Measurements from ENCODE around the gene IPMK.
"Not testable (repeated sequence)": the region's sequence is repeated elsewhere in the genome, so short reads cannot be mapped to it uniquely, and the experiment has no call there.

The IPMK gene

DNA sequence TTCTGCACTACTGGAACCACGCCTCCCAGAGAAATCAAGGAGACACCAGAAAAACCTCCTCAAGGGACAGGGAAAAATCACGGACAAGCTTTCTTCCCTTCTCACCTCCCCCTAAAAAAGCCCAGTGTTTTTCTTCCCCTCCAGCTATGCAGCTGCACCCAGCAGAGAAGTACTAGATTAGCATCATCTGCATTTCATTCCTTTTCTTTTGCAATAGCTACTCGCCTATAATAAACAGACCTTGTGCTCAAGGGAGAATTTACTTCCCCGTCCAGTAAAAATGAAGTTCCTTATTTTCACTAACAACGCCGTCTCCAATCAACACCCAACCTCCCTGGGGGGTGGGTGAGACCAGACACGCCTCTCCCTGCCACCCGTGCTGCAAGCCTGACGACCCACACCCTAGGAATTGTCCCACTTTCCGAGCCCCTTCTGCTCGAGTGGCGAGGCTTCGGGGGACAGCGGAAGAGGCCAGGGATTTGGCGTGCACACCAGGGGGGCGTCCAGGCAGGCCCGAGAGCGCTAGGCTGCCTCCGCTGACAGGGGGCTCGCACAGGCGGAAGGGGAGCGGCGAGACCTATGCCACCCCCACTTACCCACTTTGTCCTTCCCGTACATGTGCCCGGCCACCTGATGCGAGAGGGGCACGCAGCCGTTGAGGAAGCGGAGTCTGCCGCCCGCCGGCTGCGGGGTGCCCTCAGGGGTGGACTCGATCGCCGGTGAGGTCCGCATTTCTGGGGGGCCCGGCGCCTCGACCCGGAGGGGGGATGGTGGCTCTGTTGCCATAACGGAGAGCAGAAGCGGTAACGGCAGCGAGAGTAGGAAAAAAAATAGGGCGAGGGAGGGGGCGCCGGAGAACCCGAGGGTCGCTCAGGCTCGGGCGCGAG, 625 bp downstream of the IPMK start:
- DNase-seq (ENCODE audit: low read depth), result peak; percentile 26

DNA sequence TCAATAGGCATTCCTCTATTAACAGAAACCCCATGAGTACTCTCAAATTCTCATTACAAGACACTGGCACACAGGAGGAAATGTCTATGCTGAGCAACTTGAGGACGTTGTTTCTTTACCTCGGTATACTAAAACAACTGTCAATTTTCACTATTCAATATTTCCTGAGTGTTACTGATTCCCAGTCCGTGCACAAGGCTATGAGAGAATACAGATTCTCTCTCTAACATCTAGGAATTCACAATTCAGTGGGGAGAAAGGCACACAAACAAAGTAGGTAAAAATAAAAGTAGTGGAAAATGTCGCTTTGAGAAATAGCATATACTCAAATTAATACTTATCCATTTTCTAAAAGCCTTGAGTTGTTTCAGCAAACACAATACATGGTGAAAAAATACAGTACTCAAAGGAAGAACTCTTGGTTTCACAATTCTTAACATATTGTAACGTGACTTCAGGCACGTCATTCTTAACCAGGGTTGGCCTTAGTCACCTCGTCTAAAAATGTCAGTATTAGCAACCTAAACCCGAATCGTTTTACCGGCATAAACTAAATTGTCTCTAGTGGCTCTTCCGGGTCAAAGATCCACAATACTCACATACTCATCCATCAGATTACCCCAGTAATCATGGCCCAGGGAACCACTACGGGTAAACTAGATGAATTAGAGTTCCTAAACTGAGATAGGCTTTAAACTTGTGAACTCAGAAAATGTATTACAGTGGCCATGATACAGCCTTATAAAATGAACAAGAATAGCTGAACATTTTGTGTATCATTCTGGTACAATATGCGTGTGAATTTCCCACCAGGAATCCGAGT, 1.5 kb downstream of the IPMK start:
- no peak for DNase-seq (ENCODE audit: low read depth)

DNA sequence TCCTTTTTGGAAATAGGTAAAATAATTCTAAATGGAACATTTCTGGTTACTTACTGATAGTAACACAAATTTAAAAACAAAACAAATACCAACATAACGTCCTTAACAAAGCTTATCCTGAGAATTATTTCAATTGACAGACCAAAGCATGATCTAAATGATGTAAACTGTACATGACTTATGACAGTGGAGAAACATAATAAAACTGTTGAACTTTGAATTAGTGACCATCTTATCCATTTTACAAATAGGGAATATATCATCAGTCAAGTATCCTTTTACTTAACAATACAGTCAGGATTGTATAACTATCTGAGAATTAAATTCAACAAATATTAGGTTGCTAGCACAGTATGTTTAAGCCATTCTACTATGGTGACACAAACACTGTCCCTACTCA, 2.4 kb downstream of the IPMK start:
- no peak for DNase-seq (ENCODE audit: low read depth)

DNA sequence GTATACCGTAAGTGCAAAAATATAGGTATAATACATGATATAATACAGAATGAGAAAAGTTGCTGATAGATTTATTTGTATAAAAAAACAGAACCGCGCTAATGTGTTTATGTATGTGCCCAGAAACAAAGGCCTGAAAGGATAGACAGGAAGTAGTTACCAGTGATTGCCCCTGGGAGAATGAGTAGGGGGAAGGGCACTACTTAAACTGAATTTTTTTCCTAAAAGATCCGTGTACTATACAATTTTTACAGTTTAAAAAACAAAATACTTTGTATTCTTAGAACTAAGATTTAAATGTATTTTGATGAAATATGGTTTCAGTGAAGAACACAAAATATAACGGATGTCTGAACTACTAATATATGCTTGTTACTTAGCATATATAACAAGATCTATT, 2.9 kb downstream of the IPMK start:
- no peak for DNase-seq (ENCODE audit: low read depth)

DNA sequence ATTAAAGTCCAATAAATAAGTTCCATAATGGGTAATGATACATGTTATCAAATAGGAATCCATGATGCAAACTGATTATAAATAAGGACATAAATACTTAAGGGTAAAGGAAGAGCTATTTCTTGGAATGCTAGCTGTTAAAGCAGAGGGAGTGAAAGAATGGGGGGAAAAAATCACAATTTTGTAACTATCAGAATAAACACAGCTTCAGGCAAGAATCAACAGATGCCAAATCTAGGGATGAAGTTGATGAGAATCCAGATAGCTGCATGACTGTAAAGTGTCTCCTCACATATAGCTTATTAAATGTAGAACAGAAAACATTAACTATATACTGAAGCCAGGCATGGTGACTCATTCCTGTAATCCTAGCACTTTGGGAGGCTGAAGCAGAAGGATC, 4.9 kb downstream of the IPMK start:
- DNase-seq (ENCODE audit: low read depth), result no peak

DNA sequence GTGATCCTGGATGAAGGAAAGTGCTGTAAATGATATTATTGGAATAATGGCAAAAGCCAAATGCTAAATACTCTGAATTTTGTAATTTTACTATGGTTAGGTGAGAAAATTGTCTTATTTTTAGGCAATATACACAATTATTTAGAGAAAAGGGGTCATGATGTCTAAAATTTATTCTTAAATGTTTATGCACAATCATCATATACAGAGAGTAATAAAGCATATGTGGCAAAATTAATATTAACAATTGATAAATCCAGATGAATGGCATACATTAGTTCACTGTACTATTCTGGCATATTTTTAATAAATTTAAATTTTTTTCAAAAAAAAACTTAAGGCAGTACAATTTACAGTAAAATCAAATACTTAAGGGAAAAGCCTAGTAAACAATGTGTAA, 7.4 kb downstream of the IPMK start:
- no peak for DNase-seq (ENCODE audit: low read depth)

DNA sequence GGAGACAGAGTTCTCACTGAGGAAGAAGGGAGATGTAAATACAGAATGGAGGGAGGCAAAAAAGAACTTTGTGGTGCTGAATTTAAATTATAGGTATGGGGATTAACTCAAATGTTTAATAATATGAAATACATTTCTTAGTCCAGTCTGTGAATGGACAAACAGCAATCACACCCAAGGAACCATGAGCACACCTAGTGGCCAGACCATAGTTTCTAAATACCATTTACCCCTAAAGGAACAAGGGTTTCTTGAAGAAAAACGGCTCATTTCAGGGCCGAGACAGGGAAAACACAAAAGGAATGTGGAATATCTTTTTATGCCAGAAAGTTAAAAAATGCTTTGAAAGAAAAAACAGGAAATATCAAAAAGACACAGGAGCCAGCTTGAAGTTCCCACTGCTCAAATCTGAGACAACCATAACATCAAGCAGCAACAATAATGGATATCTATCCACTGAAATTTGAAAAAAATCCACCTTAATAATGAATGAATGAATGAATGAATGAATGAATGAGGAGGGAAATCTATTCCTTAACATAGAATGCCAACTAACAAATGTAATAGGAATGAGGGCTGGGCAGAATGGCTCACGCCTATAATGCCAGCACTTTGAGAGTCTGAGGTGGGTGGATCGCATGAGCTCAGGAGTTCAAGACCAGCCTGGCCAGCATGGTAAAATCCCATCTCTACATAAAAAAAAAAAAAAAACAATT, 8.6 kb downstream of the IPMK start:
- DNase-seq (ENCODE audit: low read depth), result no peak

DNA sequence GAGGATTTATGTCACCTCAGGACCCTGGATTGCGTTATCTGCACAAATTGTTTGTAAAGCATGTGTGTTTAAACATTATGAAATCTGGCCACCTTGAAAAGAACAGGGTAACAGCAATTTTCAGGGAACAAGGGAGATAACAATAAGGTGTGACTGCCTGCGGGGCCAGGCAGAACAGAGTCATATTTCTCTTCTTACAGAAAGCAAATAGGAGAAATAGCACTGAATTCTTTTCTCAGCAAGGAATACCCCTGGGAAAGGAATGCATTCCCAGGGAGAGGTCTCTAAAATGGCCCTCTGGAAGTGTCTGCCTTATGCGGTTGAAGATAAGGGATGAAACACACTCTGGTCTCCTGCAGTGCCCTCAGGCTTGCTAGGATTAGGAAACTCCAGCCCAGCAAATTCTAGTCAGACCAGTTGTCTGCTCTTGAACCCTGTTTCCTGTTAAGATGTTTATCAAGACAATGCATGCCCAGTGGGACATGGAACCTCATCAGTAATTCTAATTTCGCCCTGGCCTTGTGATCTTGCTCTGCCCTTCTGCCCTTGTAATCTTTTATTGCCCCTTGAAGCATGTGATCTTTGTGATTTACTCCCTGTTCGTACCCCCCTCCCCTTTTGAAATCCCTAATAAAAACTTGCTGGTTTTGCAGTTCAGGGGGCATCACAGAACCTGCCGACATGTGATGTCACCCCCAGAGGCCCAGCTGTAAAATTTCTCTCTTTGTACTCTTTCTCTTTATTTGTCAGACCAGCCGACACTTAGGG, 11.5 kb downstream of the IPMK start:
- DNase-seq (ENCODE audit: low read depth), result not testable (repeated sequence)

DNA sequence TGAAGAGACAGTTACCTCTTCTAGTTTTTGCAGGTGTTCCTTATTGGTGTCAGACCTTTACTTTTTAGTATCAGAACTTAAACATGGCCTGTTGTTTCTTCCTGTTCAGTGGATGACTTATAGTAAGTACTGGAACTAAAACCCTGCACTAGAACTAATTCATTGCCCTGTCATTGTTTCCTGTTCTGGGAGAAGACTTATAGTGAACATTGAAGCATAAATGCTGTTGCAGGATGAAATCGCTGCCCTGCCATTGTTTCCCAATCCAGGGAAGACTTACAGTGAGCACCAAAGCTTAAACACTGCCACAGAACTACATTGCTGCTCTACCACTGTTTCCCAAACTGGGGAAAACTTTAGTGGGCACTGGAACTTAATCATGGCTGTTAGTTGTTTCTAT, 13.1 kb downstream of the IPMK start:
- DNase-seq (ENCODE audit: low read depth), result no peak

DNA sequence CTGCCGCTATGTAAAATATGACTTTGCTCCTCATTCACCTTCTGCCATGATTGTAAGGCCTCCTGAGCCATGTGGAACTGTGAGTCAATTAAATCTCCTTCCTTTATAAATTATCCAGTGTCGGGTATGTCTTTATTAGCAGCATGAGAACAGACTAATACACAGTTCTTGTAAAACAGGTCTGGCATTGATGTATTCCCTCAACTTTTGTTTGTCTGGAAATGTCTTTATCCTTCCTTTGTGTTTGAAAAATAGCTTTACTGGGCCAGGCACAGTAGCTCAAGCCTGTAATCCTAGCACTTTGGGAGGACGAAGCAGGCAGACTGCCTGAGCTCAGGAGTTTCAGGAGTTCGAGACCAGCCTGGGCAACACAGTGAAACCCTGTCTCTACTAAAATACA, 14.5 kb downstream of the IPMK start:
- DNase-seq (ENCODE audit: low read depth), result no peak

DNA sequence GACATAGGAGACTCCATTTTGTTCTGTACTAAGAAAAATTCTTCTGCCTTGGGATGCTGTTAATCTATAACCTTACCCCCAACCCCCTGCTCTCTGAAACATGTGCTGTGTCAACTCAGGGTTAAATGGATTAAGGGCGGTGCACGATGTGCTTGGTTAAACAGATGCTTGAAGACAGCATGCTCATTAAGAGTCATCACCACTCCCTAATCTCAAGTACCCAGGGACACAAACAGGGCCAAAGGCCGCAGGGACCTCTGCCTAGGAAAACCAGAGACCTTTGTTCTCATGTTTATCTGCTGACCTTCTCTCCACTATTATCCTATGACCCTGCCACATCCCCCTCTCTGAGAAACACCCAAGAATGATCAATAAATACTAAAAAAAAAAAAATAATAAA, 23.0 kb downstream of the IPMK start:
- not testable (repeated sequence) for DNase-seq (ENCODE audit: low read depth)

DNA sequence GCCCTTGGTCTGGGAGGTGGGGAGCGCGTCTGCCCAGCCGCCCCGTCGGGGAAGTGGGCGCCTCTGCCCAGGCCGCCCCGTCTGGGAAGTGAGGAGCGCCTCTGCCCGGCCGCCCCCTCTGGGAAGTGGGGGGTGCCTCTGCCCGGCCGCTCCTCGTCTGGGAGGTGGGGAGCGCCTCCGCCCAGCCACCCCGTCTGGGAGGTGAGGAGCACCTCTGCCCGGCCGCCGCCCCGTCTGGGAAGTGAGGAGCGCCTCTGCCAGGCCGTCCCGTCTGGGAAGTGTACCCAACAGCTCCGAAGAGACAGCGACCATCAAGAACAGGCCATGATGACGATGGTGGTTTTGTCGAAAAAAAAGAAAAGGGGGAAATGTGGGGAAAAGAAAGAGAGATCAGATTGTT, 23.5 kb downstream of the IPMK start:
- not testable (repeated sequence) for DNase-seq (ENCODE audit: low read depth)

DNA sequence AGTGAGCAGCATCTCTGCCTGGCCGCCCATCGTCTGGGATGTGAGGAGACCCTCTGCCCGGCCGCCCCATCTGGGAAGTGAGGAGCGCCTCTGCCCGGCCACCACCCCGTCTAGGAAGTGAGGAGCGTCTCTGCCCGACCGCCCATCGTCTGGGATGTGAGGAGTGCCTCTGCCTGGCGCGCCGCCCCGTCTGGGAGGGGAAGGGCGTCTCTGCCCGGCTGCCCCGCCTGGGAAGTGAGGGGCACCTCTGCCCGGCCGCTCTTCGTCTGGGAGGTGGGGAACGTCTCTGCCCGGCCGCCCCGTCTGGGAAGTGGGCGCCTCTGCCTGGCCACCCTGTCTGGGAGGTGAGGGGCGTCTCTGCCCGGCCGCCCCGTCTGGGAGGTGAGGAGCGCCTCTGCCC, 23.9 kb downstream of the IPMK start:
- not testable (repeated sequence) for DNase-seq (ENCODE audit: low read depth)

DNA sequence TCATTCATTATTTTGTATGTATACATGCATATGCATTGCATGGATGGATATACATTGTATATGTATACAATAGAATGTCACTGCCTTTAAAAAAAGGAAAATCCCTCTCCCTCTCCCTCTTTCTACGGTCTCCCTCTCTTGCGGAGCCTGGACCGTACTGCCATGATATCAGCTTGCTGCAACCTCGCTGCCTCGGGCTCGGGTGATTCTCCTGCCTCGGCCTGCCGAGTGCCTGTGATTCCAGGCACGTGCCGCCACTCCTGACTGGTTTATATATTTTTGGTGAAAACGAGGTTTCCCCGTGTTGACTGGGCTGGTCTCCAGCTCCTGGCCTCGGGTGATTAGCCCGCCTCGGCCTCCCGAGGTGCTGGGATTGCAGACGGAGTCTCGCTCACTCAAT, 24.4 kb downstream of the IPMK start:
- DNase-seq (ENCODE audit: low read depth), result no peak

DNA sequence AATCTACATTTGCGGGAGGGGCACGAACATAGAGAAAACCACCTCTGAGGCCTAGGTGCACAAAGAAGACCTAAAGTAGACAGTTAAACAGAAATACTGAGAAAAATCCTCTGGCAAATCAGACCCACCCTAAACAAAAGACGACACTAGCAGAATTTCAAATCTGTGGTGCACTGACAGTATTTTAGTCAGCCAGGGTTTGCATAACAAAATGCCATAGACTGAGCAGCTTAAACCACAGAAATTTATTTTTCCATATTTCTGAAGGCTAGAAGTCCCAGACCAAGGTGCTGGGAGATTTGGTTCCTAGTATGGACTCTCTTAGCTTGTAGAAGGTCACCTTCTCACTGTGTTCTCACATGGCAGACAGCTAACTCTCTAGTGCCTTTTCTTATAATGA, 26.3 kb downstream of the IPMK start:
- no peak for DNase-seq (ENCODE audit: low read depth)

DNA sequence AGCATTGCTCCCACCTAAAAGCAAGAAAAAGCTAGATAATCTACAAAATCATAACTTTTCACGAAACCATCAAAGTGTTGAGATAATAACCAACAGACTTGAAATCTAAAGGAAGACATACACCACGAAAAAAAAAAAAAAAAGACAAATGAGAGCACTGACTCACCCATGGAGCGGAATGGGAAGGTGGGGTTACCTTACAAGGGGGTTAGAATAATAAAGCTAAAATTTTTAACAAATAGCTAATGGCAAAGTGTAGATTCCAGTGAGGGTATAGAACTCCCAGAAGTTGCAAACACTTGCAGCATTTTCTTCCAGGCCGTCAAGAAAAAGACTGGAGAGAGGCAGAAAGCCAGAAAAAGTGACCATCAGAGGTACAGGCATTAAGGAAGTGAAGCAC, 27.2 kb downstream of the IPMK start:
- no peak for DNase-seq (ENCODE audit: low read depth)

DNA sequence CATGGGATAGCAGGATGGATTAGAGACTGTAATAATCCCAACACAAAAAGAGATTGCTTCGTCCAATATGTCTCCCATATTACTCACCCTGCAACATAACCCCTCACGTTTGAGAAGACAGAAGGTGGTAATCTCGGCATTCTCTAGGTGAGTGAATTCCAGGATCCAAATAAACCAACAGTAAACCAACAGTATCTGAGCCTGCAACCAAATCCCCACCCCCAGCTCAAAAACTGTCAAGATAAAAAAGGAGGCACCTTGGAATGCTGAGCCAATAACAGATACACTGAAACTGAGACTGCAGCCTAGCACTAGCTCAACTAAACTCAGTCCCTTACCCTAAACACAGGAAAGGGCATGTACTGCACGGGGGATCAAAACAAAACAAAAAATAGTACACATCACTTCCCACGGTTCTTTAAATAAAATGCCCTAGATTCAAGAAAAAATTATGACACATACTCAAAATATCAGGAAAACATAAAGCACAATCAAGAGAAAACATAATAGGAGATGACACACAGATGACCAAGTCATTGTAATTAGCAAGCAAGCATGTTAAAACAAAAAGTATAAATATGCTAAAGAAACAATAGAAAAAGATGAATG, 28.0 kb downstream of the IPMK start:
- no peak for DNase-seq (ENCODE audit: low read depth)

DNA sequence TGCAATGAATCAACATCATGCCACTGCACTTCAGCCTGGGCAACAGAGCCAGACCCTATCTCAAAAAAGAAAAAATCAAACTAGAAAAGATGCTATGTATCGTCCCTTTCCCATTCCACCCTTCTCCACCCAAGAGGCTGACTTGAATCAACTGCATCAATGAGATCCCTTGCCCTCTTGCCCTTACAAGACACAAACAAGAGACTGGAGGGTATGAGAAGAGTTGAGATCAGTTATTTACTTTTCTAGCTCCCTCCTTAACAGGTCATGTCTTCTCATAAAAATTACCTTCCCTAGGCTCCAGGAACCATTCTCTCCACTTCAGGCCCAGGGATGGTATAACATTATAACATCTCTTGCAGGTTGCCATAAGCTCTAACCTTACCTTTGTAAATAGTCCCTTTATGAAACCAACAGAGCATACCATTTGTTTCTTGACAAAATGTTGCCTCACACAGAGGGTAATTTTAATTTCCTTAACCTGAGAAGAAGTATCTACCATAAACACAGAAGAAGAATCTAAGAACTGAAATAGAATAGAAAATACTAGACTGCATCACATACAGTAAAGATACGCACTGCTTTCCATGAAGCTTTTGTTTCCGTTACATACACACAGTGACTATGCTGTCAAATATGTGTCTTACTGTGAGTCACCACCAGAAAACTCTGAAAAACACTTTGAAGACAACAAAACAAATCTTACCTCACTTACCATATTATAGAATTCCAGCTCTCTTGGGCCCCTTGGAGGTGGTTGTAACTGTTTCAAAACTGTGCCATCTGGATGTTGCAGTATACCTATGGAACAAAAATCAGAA, 30.5 kb downstream of the IPMK start:
- DNase-seq (ENCODE audit: low read depth), result no peak

DNA sequence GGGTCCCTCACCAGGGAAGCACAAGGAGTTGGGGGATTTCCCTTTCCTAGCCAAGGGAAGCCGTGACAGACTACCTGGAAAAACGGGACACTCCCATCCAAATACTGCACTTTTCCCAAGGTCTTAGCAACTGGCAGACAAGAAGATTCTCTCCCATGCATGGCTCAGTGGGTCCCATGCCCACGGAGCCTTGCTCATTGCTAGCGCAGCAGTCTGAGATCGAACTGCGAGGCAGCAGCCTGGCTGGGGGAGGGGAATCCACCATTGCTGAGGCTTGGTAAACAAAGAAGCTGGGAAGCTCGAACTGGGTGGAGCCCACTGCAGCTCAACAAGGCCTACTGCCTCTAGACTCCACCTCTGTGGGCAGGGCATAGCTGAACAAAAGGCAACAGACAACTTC, 37.8 kb downstream of the IPMK start:
- DNase-seq (ENCODE audit: low read depth), result not testable (repeated sequence)

DNA sequence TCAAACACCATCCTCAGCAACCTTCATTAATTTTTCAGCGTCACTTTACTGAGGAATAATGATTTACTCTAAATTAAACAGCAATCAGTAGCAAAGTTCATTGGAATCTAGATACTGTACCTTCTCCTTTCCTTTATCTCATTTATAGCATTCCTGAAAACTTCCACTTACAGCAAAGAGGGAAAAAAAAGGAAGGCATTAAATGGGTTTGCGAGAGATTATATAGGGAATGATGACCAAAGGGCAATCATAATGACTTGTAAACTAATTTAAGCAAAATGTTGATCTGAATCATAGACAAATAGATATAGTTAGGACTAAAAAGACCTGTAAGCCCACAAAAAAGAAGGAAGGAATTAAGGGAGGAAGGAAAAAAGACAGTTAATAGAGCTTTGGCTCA, 42.0 kb downstream of the IPMK start:
- no peak for DNase-seq (ENCODE audit: low read depth)

Measured in activated T-helper 9 cell treated with anti-CD3 and anti-CD28 coated beads, Interleukin-2, amount 50 U/mL, for 16 hours (primary cell).